Mesenchymal stem cell (in vitro differentiated cells and primary cell): ENCODE results near the gene TTC7B.

ENCODE experiments used
- DNase-seq: peaks from one replicate; pipeline ENCODE4 v3.0.0-alpha.2; 2013
- H2AFZ ChIP-seq: one replicate; pipeline ENCODE4 v1.6.1; 2013; ENCODE audit warnings: low read depth, mild to moderate bottlenecking, control low read depth, inconsistent platforms, low read length, moderate library complexity
- H2AK5ac ChIP-seq: 2 replicates; pipeline ENCODE4 v1.6.1; 2013; ENCODE audit warnings: low read length, moderate library complexity, mild to moderate bottlenecking, inconsistent platforms; ENCODE audit not compliant: severe bottlenecking
- H2BK120ac ChIP-seq: one replicate; pipeline ENCODE4 v1.6.1; 2013; ENCODE audit warnings: low read depth, mild to moderate bottlenecking, inconsistent platforms, low read length, moderate library complexity
- H2BK12ac ChIP-seq, 2 experiments: one replicate each; pipeline ENCODE4 v1.6.1; 2013; ENCODE audit warnings: inconsistent platforms in 2 of 2, low read length in 2 of 2, mild to moderate bottlenecking in 2 of 2, moderate library complexity in 2 of 2, control low read depth in 1 of 2
- H2BK15ac ChIP-seq: one replicate; pipeline ENCODE4 v1.6.1; 2013; ENCODE audit warnings: mild to moderate bottlenecking, low read depth, inconsistent platforms; ENCODE audit not compliant: poor library complexity, severe bottlenecking
- H2BK5ac ChIP-seq: 2 replicates; pipeline ENCODE4 v1.6.1; 2013; ENCODE audit warnings: low read depth, mild to moderate bottlenecking, low read length, control low read depth, inconsistent platforms; ENCODE audit not compliant: poor library complexity, severe bottlenecking
- H3K14ac ChIP-seq, 2 experiments: one replicate each; pipeline ENCODE4 v1.6.1; 2013; ENCODE audit warnings: inconsistent platforms in 2 of 2, low read length in 2 of 2, control low read depth in 1 of 2, mild to moderate bottlenecking in 1 of 2, moderate library complexity in 1 of 2
- H3K18ac ChIP-seq, 2 experiments: one replicate each; pipeline ENCODE4 v1.6.1; 2013; ENCODE audit warnings: inconsistent platforms in 2 of 2, low read length in 2 of 2, control low read depth in 1 of 2, low read depth in 1 of 2, mild to moderate bottlenecking in 1 of 2
- H3K23ac ChIP-seq, 2 experiments: one replicate each; pipeline ENCODE4 v1.6.1; 2013; ENCODE audit warnings: inconsistent platforms in 2 of 2, low read length in 2 of 2, mild to moderate bottlenecking in 2 of 2, moderate library complexity in 2 of 2, control low read depth in 1 of 2
- H3K27ac ChIP-seq: 2 replicates; pipeline ENCODE4 v1.5.1; 2013; ENCODE audit warnings: mild to moderate bottlenecking, moderate library complexity, low read length, control low read depth, inconsistent platforms; ENCODE audit not compliant: poor library complexity, severe bottlenecking
- H3K27me3 ChIP-seq, 2 experiments: 2 replicates each; pipeline versions ENCODE4 v1.6.1 to v1.7.0; 2013; ENCODE audit warnings: low read length in 2 of 2, mild to moderate bottlenecking in 2 of 2, moderate library complexity in 2 of 2, control low read depth in 1 of 2, inconsistent platforms in 1 of 2; ENCODE audit not compliant: control insufficient read depth in 1 of 2, insufficient read depth in 1 of 2
- H3K36me3 ChIP-seq, 2 experiments: 2 replicates each; pipeline versions ENCODE4 v1.6.1 to v1.7.0; 2013; ENCODE audit warnings: low read length in 2 of 2, control low read depth in 1 of 2, inconsistent platforms in 1 of 2, low read depth in 1 of 2, mild to moderate bottlenecking in 1 of 2; ENCODE audit not compliant: insufficient read depth in 2 of 2, control insufficient read depth in 1 of 2
- H3K4ac ChIP-seq, 2 experiments: one replicate each; pipeline ENCODE4 v1.6.1; 2013; ENCODE audit warnings: inconsistent platforms in 2 of 2, low read length in 2 of 2, mild to moderate bottlenecking in 2 of 2, moderate library complexity in 2 of 2, control low read depth in 1 of 2, low read depth in 1 of 2
- H3K4me1 ChIP-seq: 2 replicates; pipeline ENCODE4 v1.6.1; 2013; ENCODE audit warnings: low read depth, low read length, control low read depth; ENCODE audit not compliant: control insufficient read depth, insufficient read depth
- H3K4me2 ChIP-seq: 2 replicates; pipeline ENCODE4 v1.6.1; 2013; ENCODE audit warnings: low read length, mild to moderate bottlenecking, inconsistent platforms; ENCODE audit not compliant: poor library complexity, severe bottlenecking
- H3K4me3 ChIP-seq, 2 experiments: 2 replicates each; pipeline versions ENCODE4 v1.5.1 to v1.7.0; 2013; ENCODE audit warnings: low read length in 2 of 2, mild to moderate bottlenecking in 2 of 2, control low read depth in 1 of 2, low read depth in 1 of 2; ENCODE audit not compliant: insufficient read depth in 1 of 2
- H3K79me1 ChIP-seq: replicated peaks from 2 replicates; pipeline ENCODE4 v1.6.1; 2013; ENCODE audit warnings: mild to moderate bottlenecking, control low read depth, low read length, inconsistent platforms; ENCODE audit not compliant: poor library complexity, severe bottlenecking
- H3K9ac ChIP-seq: 2 replicates; pipeline ENCODE4 v1.7.0; 2013; ENCODE audit warnings: mild to moderate bottlenecking, low read length, moderate library complexity
- H3K9me3 ChIP-seq: 2 replicates; pipeline ENCODE4 v1.7.0; 2013; ENCODE audit warnings: mild to moderate bottlenecking, low read length; ENCODE audit not compliant: control insufficient read depth
- H4K8ac ChIP-seq: one replicate; pipeline ENCODE4 v1.6.1; 2013; ENCODE audit warnings: inconsistent platforms, mild to moderate bottlenecking, low read length, moderate library complexity
- H4K91ac ChIP-seq: one replicate; pipeline ENCODE4 v1.6.1; 2013; ENCODE audit warnings: mild to moderate bottlenecking, low read length, inconsistent platforms
- WGBS: methylation state at CpG from one replicate; pipeline ENCODE4 v1.1.7; 2013; ENCODE audit warnings: mixed read lengths; 5-methylcytosine and 5-hydroxymethylcytosine counted together

TTC7B gene

DNA sequence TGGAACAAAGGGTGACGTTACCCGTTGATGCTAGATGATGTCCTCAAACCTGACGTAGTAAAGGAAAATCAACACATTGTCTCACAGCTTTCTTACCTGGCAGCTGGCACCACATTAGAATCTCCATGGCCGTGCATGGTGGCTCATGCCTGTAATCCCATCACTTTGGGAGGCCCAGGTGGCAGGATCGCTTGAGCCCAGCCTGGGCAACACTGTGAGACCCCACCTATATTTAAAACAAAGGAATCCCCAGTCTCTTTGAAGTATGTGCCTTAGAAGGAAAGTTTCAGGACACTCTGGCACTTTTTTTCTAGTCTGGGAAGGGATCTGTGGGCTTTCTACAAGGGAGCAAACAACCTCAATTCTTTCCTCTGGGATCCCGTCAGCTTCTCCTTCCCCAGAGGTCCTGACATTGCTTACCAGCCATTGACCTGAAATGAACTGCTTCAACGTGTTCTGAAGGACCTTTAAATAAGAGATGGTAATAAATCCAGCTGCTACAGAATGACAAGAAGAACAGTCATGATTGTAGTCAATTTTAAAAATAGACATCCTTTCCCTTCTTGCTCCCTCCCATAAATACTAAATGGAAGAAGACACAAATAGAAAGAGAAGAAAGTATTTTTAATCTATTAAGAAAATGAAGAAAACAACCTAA, 33.7 kb upstream of the TTC7B start:
- no peaks in the 10 kb centered on the region for H3K9me3 ChIP-seq
- peak overlapping the region in 1 of 2 experiments; percentile 88 for H3K18ac ChIP-seq
- H3K79me1 ChIP-seq = no peaks in the 10 kb centered on the region
- peak overlapping the region; percentile 55 to 83 for H2BK12ac ChIP-seq
- H3K4me1 ChIP-seq = peaks cover 2% of the 10 kb centered on the region
- peak overlapping the region in 1 of 2 experiments; percentile 85 for H3K4ac ChIP-seq
- H2BK120ac ChIP-seq = no peak overlapping the region
- no peak overlapping the region for H3K4me2 ChIP-seq
- WGBS = 97% methylated on average over 4 of the region's 7 CpGs
- no peak overlapping the region for H3K9ac ChIP-seq
- peak overlapping the region in 1 of 2 experiments; percentile 20 for H3K14ac ChIP-seq
- H2BK5ac ChIP-seq = no peak overlapping the region
- no peak overlapping the region for H4K8ac ChIP-seq
- no peak overlapping the region for H4K91ac ChIP-seq
- no peak overlapping the region for H2BK15ac ChIP-seq
- DNase-seq = peak; percentile 38
- no peaks in the 10 kb centered on the region for H3K27me3 ChIP-seq
- H2AFZ ChIP-seq = no peak overlapping the region
- H3K4me3 ChIP-seq = no peak overlapping the region
- no peak overlapping the region for H3K23ac ChIP-seq
- H3K27ac ChIP-seq = no peak overlapping the region
- no peaks in the 10 kb centered on the region for H3K36me3 ChIP-seq
- peak overlapping the region; percentile 34 for H2AK5ac ChIP-seq

- H3K27me3 ChIP-seq = no peaks in the 10 kb centered on the region
- no peak overlapping the region for H3K14ac ChIP-seq
- H3K4me2 ChIP-seq = no peak overlapping the region
- no peak overlapping the region for H3K9ac ChIP-seq
- H3K23ac ChIP-seq = no peak overlapping the region
- WGBS = 76% methylated on average over 17 of the region's 17 CpGs
- H2BK120ac ChIP-seq = no peak overlapping the region
- H2BK5ac ChIP-seq = no peak overlapping the region
- H3K9me3 ChIP-seq = no peaks in the 10 kb centered on the region
- no peaks in the 10 kb centered on the region for H3K36me3 ChIP-seq
- H3K4me1 ChIP-seq = peaks cover 2% of the 10 kb centered on the region
- peak; percentile 62 for DNase-seq
- H3K27ac ChIP-seq = no peak overlapping the region
- no peak overlapping the region for H2BK15ac ChIP-seq
- H3K79me1 ChIP-seq = no peaks in the 10 kb centered on the region
- H4K8ac ChIP-seq = no peak overlapping the region
- H4K91ac ChIP-seq = no peak overlapping the region
- H3K4ac ChIP-seq = no peak overlapping the region
- no peak overlapping the region for H2AFZ ChIP-seq
- H2BK12ac ChIP-seq = no peak overlapping the region
- no peak overlapping the region for H3K4me3 ChIP-seq
- H2AK5ac ChIP-seq = no peak overlapping the region
- H3K18ac ChIP-seq = no peak overlapping the region
Measured at GRCh38 chr14:90848944-90849731, 32.9 kb upstream of the TTC7B start.

DNA sequence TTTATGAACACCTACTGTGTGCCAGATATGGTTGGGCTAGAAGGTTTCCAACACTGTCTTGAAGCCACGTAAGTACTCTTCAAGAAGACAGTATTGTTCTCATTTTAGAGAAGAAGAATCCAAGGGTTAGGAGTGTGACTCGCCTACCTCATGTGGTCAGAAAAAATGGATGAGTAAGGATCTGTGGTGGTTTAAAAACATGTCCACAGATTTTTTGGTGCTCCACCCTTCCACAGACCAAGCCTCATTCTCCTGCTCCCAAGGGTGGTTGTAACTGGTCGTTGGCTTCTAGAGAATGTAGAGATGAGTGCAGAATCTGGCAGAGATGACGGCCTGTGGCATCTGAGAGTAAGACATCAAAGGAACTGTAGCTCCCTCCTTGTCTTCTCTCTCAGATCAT, 30.3 kb upstream of the TTC7B start:
- Histone ChIP-seq H3K4me3 (no peak overlapping the region), H3K79me1 (no peaks in the 10 kb centered on the region), H3K9me3 (no peaks in the 10 kb centered on the region), H2BK12ac (no peak overlapping the region), H2AK5ac (no peak overlapping the region), H2BK15ac (no peak overlapping the region), H3K23ac (no peak overlapping the region), H3K4me1 (peaks cover 2% of the 10 kb centered on the region), H2BK5ac (no peak overlapping the region), H3K27me3 (no peaks in the 10 kb centered on the region), H4K91ac (no peak overlapping the region), H3K9ac (no peak overlapping the region), H2BK120ac (no peak overlapping the region), H2AFZ (no peak overlapping the region), H3K4me2 (no peak overlapping the region), H4K8ac (no peak overlapping the region), H3K18ac (no peak overlapping the region), H3K36me3 (no peaks in the 10 kb centered on the region), H3K4ac (no peak overlapping the region), H3K14ac (peak overlapping the region in 1 of 2 experiments; percentile 45), H3K27ac (no peak overlapping the region)
- WGBS = 90% methylated on average over 3 of the region's 4 CpGs
- peak; percentile 13 for DNase-seq

GRCh38 chr14:90844321-90844720, 28.1 kb upstream of the TTC7B start:
- Histone ChIP-seq H2AFZ (no peak overlapping the region), H2BK15ac (no peak overlapping the region), H3K4me2 (no peak overlapping the region), H3K4ac (no peak overlapping the region), H3K14ac (no peak overlapping the region), H3K27ac (no peak overlapping the region), H3K27me3 (no peaks in the 10 kb centered on the region), H3K4me1 (peaks cover 1% of the 10 kb centered on the region), H3K23ac (no peak overlapping the region), H4K8ac (no peak overlapping the region), H4K91ac (no peak overlapping the region), H3K9me3 (no peaks in the 10 kb centered on the region), H3K9ac (no peak overlapping the region), H3K36me3 (no peaks in the 10 kb centered on the region), H2BK5ac (no peak overlapping the region), H3K4me3 (no peak overlapping the region), H3K79me1 (no peaks in the 10 kb centered on the region), H2BK120ac (no peak overlapping the region), H3K18ac (no peak overlapping the region), H2AK5ac (no peak overlapping the region), H2BK12ac (no peak overlapping the region)
- WGBS = 93% methylated on average over 2 of the region's 3 CpGs
- DNase-seq = no peak
